Parathyroid adenoma (tissue), 2 donors: ENCODE results near the gene PARD3B.

Experiments
- H2AFZ ChIP-seq: fragments of 300-600 bp; sonication (generic); one replicate; pipeline ENCODE4 v1.7.0; 2017; ENCODE audit warnings: antibody characterized with exemption, mild to moderate bottlenecking
- H3K27ac ChIP-seq: fragments of 300-600 bp; sonication (generic); one replicate; pipeline ENCODE4 v1.7.0; 2017
- H3K27me3 ChIP-seq: fragments of 300-600 bp; sonication (generic); one replicate; pipeline ENCODE4 v1.7.0; 2017; ENCODE audit warnings: low read length; ENCODE audit not compliant: control insufficient read depth, insufficient read depth
- H3K36me3 ChIP-seq: fragments of 300-600 bp; sonication (generic); one replicate; pipeline ENCODE4 v1.7.0; 2017; ENCODE audit warnings: low read length; ENCODE audit not compliant: control insufficient read depth, insufficient read depth
- H3K4me1 ChIP-seq: fragments of 300-600 bp; sonication (generic); one replicate; pipeline ENCODE4 v1.7.0; 2017; ENCODE audit warnings: control low read depth
- H3K4me2 ChIP-seq: fragments of 300-600 bp; sonication (generic); one replicate; pipeline ENCODE4 v1.7.0; 2017; ENCODE audit warnings: low read length
- H3K4me3 ChIP-seq: fragments of 300-600 bp; sonication (generic); one replicate; pipeline ENCODE4 v1.7.0; 2017; ENCODE audit warnings: low read depth, low read length
- H3K79me2 ChIP-seq: fragments of 300-600 bp; sonication (generic); one replicate; pipeline ENCODE4 v1.7.0; 2017; ENCODE audit warnings: control low read depth
- H3K9ac ChIP-seq: fragments of 300-600 bp; sonication (generic); one replicate; pipeline ENCODE4 v1.7.0; 2017; ENCODE audit warnings: mild to moderate bottlenecking
- H3K9me3 ChIP-seq: fragments of 300-600 bp; sonication (generic); one replicate; pipeline ENCODE4 v1.7.0; 2017; ENCODE audit warnings: low read length; ENCODE audit not compliant: control insufficient read depth
- CTCF ChIP-seq: fragments of 300-600 bp; sonication (generic); IDR thresholded peaks from one replicate; pipeline ENCODE4 v1.7.0; 2017; ENCODE audit warnings: antibody characterized with exemption, mild to moderate bottlenecking
- donor health status: primary hyperparathyroidism.

Gene PARD3B

GRCh38 chr2:205543937-205544702, 998.8 kb downstream of the PARD3B start:
- no peaks in the 10 kb centered on the region for H3K9me3 ChIP-seq
- no peak for TF ChIP-seq CTCF
- H3K4me2 ChIP-seq: no peak overlapping the region
- H3K4me3 ChIP-seq: no peak overlapping the region
- H3K4me1 ChIP-seq: peaks cover 9% of the 10 kb centered on the region
- no peak overlapping the region for H3K9ac ChIP-seq
- H3K79me2 ChIP-seq: no peaks in the 10 kb centered on the region
- no peaks in the 10 kb centered on the region for H3K27me3 ChIP-seq
- H2AFZ ChIP-seq: no peak overlapping the region
- H3K27ac ChIP-seq: no peak overlapping the region
- no peaks in the 10 kb centered on the region for H3K36me3 ChIP-seq

GRCh38 chr2:205545971-205546816, 1000.9 kb downstream of the PARD3B start:
- TF ChIP-seq CTCF: no peak
- Histone ChIP-seq H3K9me3 (no peaks in the 10 kb centered on the region), H2AFZ (no peak overlapping the region), H3K36me3 (no peaks in the 10 kb centered on the region), H3K9ac (no peak overlapping the region), H3K4me2 (no peak overlapping the region), H3K4me1 (no peaks in the 10 kb centered on the region), H3K79me2 (no peaks in the 10 kb centered on the region), H3K27me3 (no peaks in the 10 kb centered on the region), H3K27ac (no peak overlapping the region), H3K4me3 (no peak overlapping the region)

- peaks cover 5% of the 10 kb centered on the region for H3K4me1 ChIP-seq
- no peak for TF ChIP-seq CTCF
- no peak overlapping the region for H3K4me3 ChIP-seq
- H2AFZ ChIP-seq: no peak overlapping the region
- no peak overlapping the region for H3K27ac ChIP-seq
- no peaks in the 10 kb centered on the region for H3K27me3 ChIP-seq
- H3K9ac ChIP-seq: no peak overlapping the region
- H3K79me2 ChIP-seq: no peaks in the 10 kb centered on the region
- no peaks in the 10 kb centered on the region for H3K36me3 ChIP-seq
- H3K4me2 ChIP-seq: no peak overlapping the region
- H3K9me3 ChIP-seq: no peaks in the 10 kb centered on the region
These were observed 1010.4 kb downstream of the PARD3B start for GRCh38 chr2:205555566-205556230.

GRCh38 chr2:205556357-205556756, 1011.1 kb downstream of the PARD3B start:
- H3K9ac ChIP-seq: no peak overlapping the region
- H3K36me3 ChIP-seq: no peaks in the 10 kb centered on the region
- no peak overlapping the region for H3K4me3 ChIP-seq
- no peaks in the 10 kb centered on the region for H3K79me2 ChIP-seq
- TF ChIP-seq CTCF: no peak
- H3K4me1 ChIP-seq: peaks cover 5% of the 10 kb centered on the region
- no peak overlapping the region for H2AFZ ChIP-seq
- H3K9me3 ChIP-seq: no peaks in the 10 kb centered on the region
- no peak overlapping the region for H3K4me2 ChIP-seq
- H3K27ac ChIP-seq: no peak overlapping the region
- H3K27me3 ChIP-seq: no peaks in the 10 kb centered on the region
